Activated CD8-positive, alpha-beta T cell treated with anti-CD3 and anti-CD28 coated beads, Interleukin-2, amount 10 ng/mL, durations not matched to agents 7 days and 5 days (primary cell): ENCODE data around the gene TREX2. TPM values are rescaled to one million over a fixed set of nuclear protein-coding genes. Genes with fewer than 3 reads are reported as not detected.

ENCODE experiments used
- ATAC-seq: fragments of 150-1000 bp; cut with Tn5 transposase; one replicate; pipeline ENCODE4 v1.10.0; 2021; ENCODE audit warnings: moderate library complexity
- CTCF ChIA-PET: fragments of 350-600 bp; sonication (Branson Sonifier 250); formaldehyde crosslinking; loops from one replicate; lab custom pipeline; 2021; ENCODE audit warnings: antibody characterized with exemption; lab: Charles Lee
- POLR2A ChIA-PET: fragments of 350-600 bp; sonication (Branson Sonifier 250); formaldehyde crosslinking; loops from one replicate; lab custom pipeline; 2021; ENCODE audit warnings: antibody characterized with exemption; lab: Charles Lee
- DNase-seq: peaks from one replicate; pipeline ENCODE4 v3.0.0-alpha.2; 2020
- H3K27ac Mint-ChIP-seq: one replicate; pipeline ENCODE4 v1.8.0; 2021; ENCODE audit warnings: mild to moderate bottlenecking, mixed read lengths
- H3K27me3 Mint-ChIP-seq: one replicate; pipeline ENCODE4 v1.8.0; 2021; ENCODE audit warnings: low read depth, mixed read lengths
- H3K36me3 Mint-ChIP-seq: one replicate; pipeline ENCODE4 v1.8.0; 2021; ENCODE audit warnings: low read depth, mixed read lengths
- H3K4me1 Mint-ChIP-seq: one replicate; pipeline ENCODE4 v1.8.0; 2021; ENCODE audit warnings: low read depth, mixed read lengths
- H3K4me3 Mint-ChIP-seq: one replicate; pipeline ENCODE4 v1.8.0; 2021; ENCODE audit warnings: mild to moderate bottlenecking, mixed read lengths
- H3K9me3 Mint-ChIP-seq: one replicate; pipeline ENCODE4 v1.8.0; 2022; ENCODE audit warnings: mixed read lengths; ENCODE audit not compliant: insufficient read depth
- total RNA-seq, 2 experiments: library from RNA; stranded (reverse); gene quantifications; one replicate each; pipeline ENCODE4 v1.2.3, GENCODE V29; 2021

Gene TREX2
- total RNA-seq, 2 experiments from 2014 or later = 3.6 to 3.8 TPM

DNA sequence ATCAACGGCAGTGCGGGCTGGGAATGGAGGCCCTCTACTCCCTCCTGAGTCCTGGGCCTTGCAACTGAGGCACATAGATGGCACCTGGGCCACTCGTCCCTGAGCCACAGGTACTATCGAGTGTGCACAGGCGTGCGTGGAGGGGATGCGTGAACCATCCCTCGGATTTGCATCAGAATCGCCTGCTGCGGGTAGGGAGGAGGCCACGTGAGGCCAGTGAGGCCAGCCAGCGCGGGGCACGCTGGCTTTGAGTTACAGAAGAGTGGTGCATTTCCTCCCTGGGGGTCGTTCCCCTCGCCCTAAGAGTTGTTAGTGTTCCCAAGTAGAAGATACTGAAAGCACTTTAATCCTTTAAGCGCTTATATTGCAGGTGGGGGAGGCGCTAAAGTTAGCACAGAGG is 24.0 kb downstream of the TREX2 start:
- H3K36me3 Mint-ChIP-seq = no peaks in the 10 kb centered on the region
- no peak overlapping the region for H3K4me3 Mint-ChIP-seq
- H3K27ac Mint-ChIP-seq = no peak overlapping the region
- no peaks in the 10 kb centered on the region for H3K27me3 Mint-ChIP-seq
- POLR2A ChIA-PET = no interaction called here
- DNase-seq = no peak
- no peaks in the 10 kb centered on the region for H3K4me1 Mint-ChIP-seq
- CTCF ChIA-PET = no interaction called here
- no peaks in the 10 kb centered on the region for H3K9me3 Mint-ChIP-seq
- ATAC-seq = no peak

- Mint-ChIP-seq H3K27ac (no peak overlapping the region), H3K4me1 (no peaks in the 10 kb centered on the region), H3K9me3 (no peaks in the 10 kb centered on the region), H3K36me3 (no peaks in the 10 kb centered on the region), H3K27me3 (no peaks in the 10 kb centered on the region), H3K4me3 (no peak overlapping the region)
- POLR2A ChIA-PET = no interaction called here
- CTCF ChIA-PET = no interaction called here
- ATAC-seq = no peak
- no peak for DNase-seq
These were observed 24.8 kb downstream of the TREX2 start for GRCh38 chrX:153420851-153421599.

GRCh38 chrX:153417637-153418036 is 28.2 kb downstream of the TREX2 start:
- ChIA-PET CTCF (no interaction called here), POLR2A (no interaction called here)
- no peak overlapping the region for H3K27ac Mint-ChIP-seq
- H3K27me3 Mint-ChIP-seq = no peaks in the 10 kb centered on the region
- DNase-seq (no peak), ATAC-seq (no peak)
- no peak overlapping the region for H3K4me3 Mint-ChIP-seq
- H3K9me3 Mint-ChIP-seq = no peaks in the 10 kb centered on the region
- no peaks in the 10 kb centered on the region for H3K4me1 Mint-ChIP-seq
- H3K36me3 Mint-ChIP-seq = no peaks in the 10 kb centered on the region

GRCh38 chrX:153416781-153417450 is 28.9 kb downstream of the TREX2 start:
- no peak for ATAC-seq
- no peaks in the 10 kb centered on the region for H3K27me3 Mint-ChIP-seq
- ChIA-PET POLR2A (no interaction called here), CTCF (interaction anchor here (1.1 kb wide), 1 partner anchor 44 kb away, joined by 3 read pairs; no protein-coding TSS in a partner anchor)
- H3K4me3 Mint-ChIP-seq = no peak overlapping the region
- DNase-seq = no peak
- H3K27ac Mint-ChIP-seq = no peak overlapping the region
- no peaks in the 10 kb centered on the region for H3K9me3 Mint-ChIP-seq
- H3K4me1 Mint-ChIP-seq = peaks cover 7% of the 10 kb centered on the region
- no peaks in the 10 kb centered on the region for H3K36me3 Mint-ChIP-seq

DNA sequence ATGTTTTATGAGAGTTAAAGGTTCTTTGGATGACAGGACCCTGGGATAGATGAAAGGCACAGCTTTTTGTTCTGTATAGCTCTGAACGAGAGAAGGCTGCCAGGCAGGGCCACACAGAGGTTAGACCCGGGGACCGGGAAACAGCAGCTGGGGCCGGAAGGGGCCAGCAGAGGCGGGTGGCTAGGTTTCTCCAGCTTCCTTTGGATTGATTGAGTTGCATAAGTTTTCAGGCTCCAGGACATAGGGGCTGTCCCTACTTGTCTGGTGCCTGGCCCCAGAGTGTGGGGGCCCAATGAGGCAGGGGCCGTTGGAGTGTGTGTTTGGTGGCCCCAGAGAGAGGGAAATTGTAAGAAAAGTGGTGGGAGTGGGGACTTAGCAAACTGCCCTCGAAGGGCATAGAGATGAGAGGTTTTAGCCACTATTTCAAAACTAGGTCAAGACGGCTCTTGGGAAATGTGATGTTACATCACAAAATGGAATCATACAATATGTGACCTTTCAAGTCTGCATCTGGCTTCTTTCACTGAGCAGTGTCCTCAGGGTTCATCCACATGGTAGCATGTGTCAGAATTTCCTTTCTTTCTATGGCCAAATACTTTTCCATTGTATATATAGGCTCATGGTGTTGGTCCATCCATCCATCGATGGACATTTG is 30.9 kb downstream of the TREX2 start:
- ChIA-PET CTCF (no interaction called here), POLR2A (no interaction called here)
- Mint-ChIP-seq H3K4me3 (no peak overlapping the region), H3K27me3 (no peaks in the 10 kb centered on the region), H3K4me1 (peaks cover 8% of the 10 kb centered on the region), H3K36me3 (no peaks in the 10 kb centered on the region), H3K9me3 (no peaks in the 10 kb centered on the region), H3K27ac (no peak overlapping the region)
- ATAC-seq = no peak
- no peak for DNase-seq

DNA sequence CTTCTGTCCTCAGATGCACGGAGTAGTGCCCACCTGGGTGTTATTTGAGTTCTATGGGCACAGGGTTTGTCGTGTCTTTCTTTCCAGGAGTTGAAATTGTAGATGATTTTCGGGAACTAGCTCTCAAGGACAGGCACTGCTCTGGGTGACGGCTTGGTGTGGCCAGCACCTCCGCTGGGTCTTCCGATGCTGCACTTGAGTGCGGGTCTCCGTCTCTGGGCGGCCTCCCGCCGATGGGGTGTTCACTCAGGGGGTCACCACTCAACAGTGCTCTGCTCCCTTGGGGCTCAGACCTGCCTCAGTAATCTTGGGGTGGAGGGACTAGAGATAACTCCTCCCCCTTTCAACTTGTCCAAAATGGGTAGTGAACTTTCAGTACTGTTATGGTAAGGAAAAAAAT is 32.1 kb downstream of the TREX2 start:
- H3K27me3 Mint-ChIP-seq = no peaks in the 10 kb centered on the region
- no peak for ATAC-seq
- DNase-seq = no peak
- H3K4me3 Mint-ChIP-seq = no peak overlapping the region
- ChIA-PET CTCF (interaction anchor here (0.8 kb wide), 1 partner anchor 382 kb away, joined by 3 read pairs; no protein-coding TSS in a partner anchor), POLR2A (no interaction called here)
- no peak overlapping the region for H3K27ac Mint-ChIP-seq
- H3K4me1 Mint-ChIP-seq = peaks cover 8% of the 10 kb centered on the region
- no peaks in the 10 kb centered on the region for H3K9me3 Mint-ChIP-seq
- H3K36me3 Mint-ChIP-seq = no peaks in the 10 kb centered on the region

DNA sequence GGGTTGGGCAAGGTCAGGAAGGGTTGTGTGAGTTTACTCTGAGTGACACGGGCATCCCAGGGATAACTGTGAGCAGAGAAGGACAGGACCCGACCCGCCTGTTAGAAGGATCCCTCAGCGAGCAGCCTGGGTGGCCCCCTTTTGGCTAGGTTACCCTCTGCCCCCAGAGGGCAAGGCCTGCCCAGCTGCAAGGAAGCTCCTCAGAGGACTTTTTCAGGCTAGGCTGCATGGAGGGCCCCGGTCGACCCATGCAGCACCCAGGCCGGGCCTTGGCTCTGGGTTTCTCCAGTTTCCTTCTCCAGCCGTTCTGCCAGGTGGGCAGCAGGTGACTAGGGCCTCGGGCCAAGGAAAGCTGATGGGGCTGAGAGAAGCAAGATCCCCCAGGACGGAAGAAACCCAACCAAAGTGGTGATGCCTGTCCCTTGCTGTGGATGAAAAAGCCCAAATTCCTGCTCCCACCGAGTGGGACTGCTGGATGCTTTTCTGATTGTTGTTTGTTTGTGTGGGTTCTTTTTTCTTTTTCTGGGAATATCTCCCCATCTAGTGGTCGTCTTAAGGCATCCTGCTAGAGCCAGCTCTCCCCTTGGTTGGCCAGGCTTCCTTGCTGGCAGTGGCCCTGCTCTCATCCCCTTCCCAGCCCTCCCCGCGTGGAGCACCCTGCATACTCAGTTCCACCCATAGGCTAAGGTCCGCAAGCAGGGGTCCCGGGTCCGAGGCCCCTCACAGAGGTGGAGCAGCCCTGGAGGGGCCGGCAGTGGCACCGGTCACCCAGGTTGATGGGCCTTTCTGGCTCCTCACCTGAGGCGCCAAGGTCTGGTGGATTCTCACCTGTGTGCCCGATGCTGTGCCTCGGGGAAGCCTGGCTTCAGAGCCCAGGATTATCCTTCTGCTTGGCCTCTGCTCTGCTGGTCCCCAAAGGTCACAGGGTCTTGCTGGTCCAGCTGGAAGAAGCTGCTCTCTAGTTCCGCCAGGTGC is 32.8 kb downstream of the TREX2 start:
- H3K36me3 Mint-ChIP-seq = no peaks in the 10 kb centered on the region
- peak overlapping the region; percentile 71 for H3K4me3 Mint-ChIP-seq
- ChIA-PET CTCF (no interaction called here), POLR2A (no interaction called here)
- H3K27ac Mint-ChIP-seq = no peak overlapping the region
- no peaks in the 10 kb centered on the region for H3K9me3 Mint-ChIP-seq
- DNase-seq (no peak), ATAC-seq (no peak)
- no peaks in the 10 kb centered on the region for H3K27me3 Mint-ChIP-seq
- peaks cover 8% of the 10 kb centered on the region for H3K4me1 Mint-ChIP-seq

DNA sequence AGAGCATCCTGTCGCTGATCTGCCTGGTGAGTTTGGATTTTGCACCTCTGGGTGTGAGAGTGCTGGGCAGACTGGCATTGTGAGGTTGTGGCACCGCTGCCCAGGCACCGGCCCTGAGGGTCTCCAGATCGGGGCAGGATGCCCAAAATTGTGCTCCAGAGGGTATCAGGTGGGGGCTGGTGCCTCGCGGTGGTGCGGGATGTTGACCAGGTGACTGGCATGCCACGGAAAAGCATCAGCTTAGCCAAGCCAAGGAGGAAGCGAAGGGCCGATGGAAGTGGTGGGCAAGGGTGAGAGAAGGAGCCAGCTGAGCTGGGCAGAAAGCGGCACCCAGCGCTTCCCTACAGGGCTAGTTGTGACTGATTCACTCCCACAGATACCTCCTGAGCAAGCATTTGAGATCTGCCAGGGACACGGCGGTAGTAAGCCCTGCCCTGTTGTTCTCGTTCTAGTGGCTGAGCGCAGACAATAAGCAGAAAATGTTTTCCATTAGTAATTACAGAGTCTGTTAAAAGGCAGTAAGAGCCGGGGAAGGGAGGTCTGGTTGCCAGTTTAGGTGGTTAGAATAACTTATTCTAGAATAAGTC is 33.8 kb downstream of the TREX2 start:
- H3K4me3 Mint-ChIP-seq = peak overlapping the region; percentile 71
- ChIA-PET CTCF (no interaction called here), POLR2A (no interaction called here)
- DNase-seq = no peak
- H3K27ac Mint-ChIP-seq = no peak overlapping the region
- H3K9me3 Mint-ChIP-seq = no peaks in the 10 kb centered on the region
- no peaks in the 10 kb centered on the region for H3K36me3 Mint-ChIP-seq
- H3K4me1 Mint-ChIP-seq = peaks cover 8% of the 10 kb centered on the region
- H3K27me3 Mint-ChIP-seq = no peaks in the 10 kb centered on the region
- peak; percentile 7 for ATAC-seq

- ChIA-PET CTCF (no interaction called here), POLR2A (no interaction called here)
- ATAC-seq = peak; percentile 84
- Mint-ChIP-seq H3K9me3 (no peaks in the 10 kb centered on the region), H3K36me3 (no peaks in the 10 kb centered on the region), H3K4me3 (peak within 1 kb of the TSS; percentile 71), H3K27ac (no peak within 1 kb of the TSS), H3K27me3 (no peaks in the 10 kb centered on the region), H3K4me1 (peaks cover 8% of the 10 kb centered on the region)
- peak; percentile 42 for DNase-seq
These were observed 34.4 kb downstream of the TREX2 start, which contains the start of gene ZFP92 for GRCh38 chrX:153411255-153411987. Gene ZFP92 (plus strand): TSS chrX:153411472. CDS start chrX:153418323, 6,851 bp downstream.

DNA sequence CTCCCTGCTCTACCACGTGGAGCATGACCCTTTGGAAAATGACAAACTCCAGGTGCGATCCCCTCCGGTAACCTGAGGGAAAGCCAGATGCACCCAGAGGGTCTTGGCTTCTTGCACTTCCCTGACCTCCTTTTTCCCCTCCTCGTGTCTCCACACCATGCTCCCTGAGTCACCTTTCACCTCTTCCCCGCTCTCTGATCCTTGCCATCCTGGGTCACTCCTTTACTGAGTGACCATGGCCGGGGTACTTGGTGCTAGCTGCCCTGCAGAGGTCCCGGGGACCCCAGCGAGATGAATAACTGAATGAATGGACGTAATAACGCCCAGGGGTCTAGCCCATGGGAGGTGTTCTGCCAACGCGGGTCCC is 35.0 kb downstream of the TREX2 start:
- Mint-ChIP-seq H3K27ac (no peak overlapping the region), H3K4me3 (peak overlapping the region; percentile 56), H3K27me3 (no peaks in the 10 kb centered on the region), H3K9me3 (no peaks in the 10 kb centered on the region), H3K4me1 (peaks cover 8% of the 10 kb centered on the region), H3K36me3 (no peaks in the 10 kb centered on the region)
- CTCF ChIA-PET = no interaction called here
- POLR2A ChIA-PET = no interaction called here
- ATAC-seq = no peak
- no peak for DNase-seq

DNA sequence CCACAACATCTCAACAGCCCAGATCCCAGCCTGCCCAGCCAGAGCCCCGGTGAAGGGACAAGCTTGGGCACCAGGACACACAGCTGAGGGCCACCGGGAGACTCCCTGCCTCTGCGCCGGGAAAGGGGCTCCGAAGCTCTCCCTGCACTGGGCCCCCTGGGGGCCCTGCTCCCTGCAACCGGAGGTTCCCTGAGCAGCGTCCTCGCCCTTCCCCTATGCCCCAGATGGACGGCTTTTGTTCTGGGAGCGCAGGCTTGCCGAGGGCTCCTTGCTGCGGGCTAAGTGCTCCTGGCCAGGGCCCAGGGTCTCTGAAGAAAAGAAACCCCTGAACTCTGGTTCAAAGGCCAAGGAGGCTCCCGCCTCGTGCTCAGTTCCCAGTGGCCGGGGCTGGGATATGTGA is 35.5 kb downstream of the TREX2 start:
- Mint-ChIP-seq H3K4me3 (no peak overlapping the region), H3K27me3 (no peaks in the 10 kb centered on the region), H3K36me3 (no peaks in the 10 kb centered on the region), H3K27ac (no peak overlapping the region), H3K4me1 (peaks cover 8% of the 10 kb centered on the region), H3K9me3 (no peaks in the 10 kb centered on the region)
- POLR2A ChIA-PET = no interaction called here
- no peak for ATAC-seq
- DNase-seq = no peak
- CTCF ChIA-PET = no interaction called here
